Keratinocyte (primary cell): ENCODE results near the gene AMN. TPM values are rescaled to one million over a fixed set of nuclear protein-coding genes. Genes with fewer than 3 reads are reported as not detected.

Experiments
- DNase-seq: peaks from one replicate; pipeline ENCODE4 v3.0.0-alpha.2; 2011; ENCODE audit warnings: low read depth, missing footprints, low spot score
- FAIRE-seq: peaks from 2 replicates; lab custom pipeline; 2011; peaks lifted over from hg19 to GRCh38; lab: Jason Lieb, UNC
- H2AFZ ChIP-seq: 2 replicates; pipeline ENCODE4 v1.6.0; 2012; ENCODE audit warnings: low read length, control low read depth, inconsistent platforms; ENCODE audit not compliant: control insufficient read depth
- H3K27ac ChIP-seq: 2 replicates; pipeline ENCODE4 v1.5.1; 2011; ENCODE audit warnings: low read length; ENCODE audit not compliant: control insufficient read depth, insufficient read depth
- H3K27me3 ChIP-seq: 3 replicates; pipeline ENCODE4 v1.6.0; 2011; ENCODE audit warnings: low read length; ENCODE audit not compliant: control insufficient read depth, insufficient read depth; ENCODE audit errors: extremely low read depth
- H3K36me3 ChIP-seq, 2 experiments: 2 replicates in 1 of 2; 3 replicates in 1 of 2; pipeline ENCODE4 v1.5.1; 2011; ENCODE audit warnings: low read length in 2 of 2, mild to moderate bottlenecking in 1 of 2; ENCODE audit not compliant: control insufficient read depth in 2 of 2, insufficient read depth in 2 of 2; ENCODE audit errors: extremely low read depth in 1 of 2
- H3K4me1 ChIP-seq: 3 replicates; pipeline ENCODE4 v1.5.1; 2011; ENCODE audit warnings: low read length; ENCODE audit not compliant: control insufficient read depth, insufficient read depth; ENCODE audit errors: extremely low read depth
- H3K4me2 ChIP-seq: 3 replicates; pipeline ENCODE4 v1.6.0; 2011; ENCODE audit warnings: low read depth, low read length; ENCODE audit not compliant: control insufficient read depth, insufficient read depth; ENCODE audit errors: extremely low read depth
- H3K4me3 ChIP-seq, 3 experiments: fragments of 200-600 bp in 1 of 3; sonication (generic) in 1 of 3; 2 replicates in 2 of 3; 3 replicates in 1 of 3; pipeline ENCODE4 v1.5.1; 2011 to 2016; ENCODE audit warnings: low read length in 3 of 3, mild to moderate bottlenecking in 3 of 3, control low read depth in 2 of 3, inconsistent platforms in 1 of 3, low read depth in 1 of 3, mixed read lengths in 1 of 3, mixed run types in 1 of 3, moderate library complexity in 1 of 3; ENCODE audit not compliant: control insufficient read depth in 2 of 3, insufficient read depth in 2 of 3; ENCODE audit errors: extremely low read depth in 1 of 3
- H3K79me2 ChIP-seq: 2 replicates; pipeline ENCODE4 v1.6.0; 2012; ENCODE audit warnings: low read length; ENCODE audit not compliant: control insufficient read depth, insufficient read depth
- H3K9ac ChIP-seq: 3 replicates; pipeline ENCODE4 v1.6.0; 2011; ENCODE audit warnings: low read length; ENCODE audit not compliant: control insufficient read depth, insufficient read depth; ENCODE audit errors: extremely low read depth
- H3K9me1 ChIP-seq: 3 replicates; pipeline ENCODE4 v1.6.0; 2011; ENCODE audit warnings: low read length; ENCODE audit not compliant: control insufficient read depth, insufficient read depth; ENCODE audit errors: extremely low read depth
- H3K9me3 ChIP-seq: 2 replicates; pipeline ENCODE4 v1.5.1; 2012; ENCODE audit warnings: low read depth, low read length; ENCODE audit not compliant: control insufficient read depth
- H4K20me1 ChIP-seq: 3 replicates; pipeline ENCODE4 v1.6.0; 2011; ENCODE audit warnings: low read length; ENCODE audit not compliant: control insufficient read depth, insufficient read depth; ENCODE audit errors: extremely low read depth
- EZH2 ChIP-seq: IDR thresholded peaks from one replicate; pipeline ENCODE4 v1.6.1; 2012; ENCODE audit warnings: inconsistent platforms, mild to moderate bottlenecking, low read length, moderate library complexity
- dilution Hi-C: fragments of 300-500 bp; cut with MboI; formaldehyde crosslinking; loops from one replicate; pipeline ENCODE4 v1.7.0; 2020; ENCODE audit warnings: low sequenced_read_pairs; ENCODE audit not compliant: extremely low pct_ligation_motif_present
- polyA plus RNA-seq, 5 experiments: library from polyadenylated mRNA; depleted of rRNA in 3 of 5; stranded (reverse) in 3 of 5; stranded (forward) in 1 of 5; unstranded in 1 of 5; fragments of >200 nt; gene quantifications; 1 replicate in 1 of 5; 2 replicates in 3 of 5; 3 replicates in 1 of 5; pipeline versions ENCODE4 v1.2.1 to v1.2.3, GENCODE V29; 2011 to 2012; ENCODE audit warnings: missing spikeins in 2 of 5, low read depth in 1 of 5, low replicate concordance in 1 of 5
- TF ChIP-seq, protein P1 (sequence below), 3 experiments: IDR thresholded peaks in 1 of 3; conservative IDR thresholded peaks in 1 of 3; optimal IDR thresholded peaks in 1 of 3; 2 replicates in 2 of 3; 3 replicates in 1 of 3; pipeline versions ENCODE3 to v1.5.1; 2011; ENCODE audit warnings: low read length in 3 of 3, mild to moderate bottlenecking in 3 of 3, moderate library complexity in 2 of 3, control low read depth in 1 of 3, inconsistent platforms in 1 of 3; ENCODE audit not compliant: insufficient read depth in 2 of 3; ENCODE audit errors: extremely low read depth in 1 of 3

AMN gene
- polyA plus RNA-seq, 1 donor (not counting 4 experiments of a cell fraction or from before 2014, with no cell fraction given): 0.22 TPM

GRCh38 chr14:102975662-102976061 is 53.2 kb downstream of the AMN start:
- H3K36me3 ChIP-seq: peaks cover 41 to 49% of the 10 kb centered on the region in 2 experiments
- TF ChIP-seq, protein P1, sequence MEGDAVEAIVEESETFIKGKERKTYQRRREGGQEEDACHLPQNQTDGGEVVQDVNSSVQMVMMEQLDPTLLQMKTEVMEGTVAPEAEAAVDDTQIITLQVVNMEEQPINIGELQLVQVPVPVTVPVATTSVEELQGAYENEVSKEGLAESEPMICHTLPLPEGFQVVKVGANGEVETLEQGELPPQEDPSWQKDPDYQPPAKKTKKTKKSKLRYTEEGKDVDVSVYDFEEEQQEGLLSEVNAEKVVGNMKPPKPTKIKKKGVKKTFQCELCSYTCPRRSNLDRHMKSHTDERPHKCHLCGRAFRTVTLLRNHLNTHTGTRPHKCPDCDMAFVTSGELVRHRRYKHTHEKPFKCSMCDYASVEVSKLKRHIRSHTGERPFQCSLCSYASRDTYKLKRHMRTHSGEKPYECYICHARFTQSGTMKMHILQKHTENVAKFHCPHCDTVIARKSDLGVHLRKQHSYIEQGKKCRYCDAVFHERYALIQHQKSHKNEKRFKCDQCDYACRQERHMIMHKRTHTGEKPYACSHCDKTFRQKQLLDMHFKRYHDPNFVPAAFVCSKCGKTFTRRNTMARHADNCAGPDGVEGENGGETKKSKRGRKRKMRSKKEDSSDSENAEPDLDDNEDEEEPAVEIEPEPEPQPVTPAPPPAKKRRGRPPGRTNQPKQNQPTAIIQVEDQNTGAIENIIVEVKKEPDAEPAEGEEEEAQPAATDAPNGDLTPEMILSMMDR (optimal IDR thresholded peaks at IDR 0.05 in 1 of 3, IDR thresholded peaks at IDR 0.05 in 1 of 3, conservative IDR thresholded peaks at IDR 0.05 in 1 of 3; ENCODE audit: extremely low read depth in 1 of 3, insufficient read depth in 2 of 3, low read length in 3 of 3): no peak
- no peak for TF ChIP-seq EZH2

GRCh38 chr14:102977475-102977874 is 55.0 kb downstream of the AMN start:
- H3K79me2 ChIP-seq: no peaks in the 10 kb centered on the region
- no peak for DNase-seq
- H3K36me3 ChIP-seq: peaks cover 45% of the 10 kb centered on the region in 2 experiments
- H3K4me1 ChIP-seq: no peaks in the 10 kb centered on the region
- no peak overlapping the region for H3K4me2 ChIP-seq
- no peak for FAIRE-seq
- H3K27me3 ChIP-seq: no peaks in the 10 kb centered on the region
- H3K9me1 ChIP-seq: no peaks in the 10 kb centered on the region
- no peak overlapping the region for H3K9ac ChIP-seq
- H2AFZ ChIP-seq: no peak overlapping the region
- TF ChIP-seq, protein P1 (optimal IDR thresholded peaks at IDR 0.05 in 1 of 3, IDR thresholded peaks at IDR 0.05 in 1 of 3, conservative IDR thresholded peaks at IDR 0.05 in 1 of 3; ENCODE audit: extremely low read depth in 1 of 3, insufficient read depth in 2 of 3, low read length in 3 of 3): no peak
- no peak for TF ChIP-seq EZH2
- H3K27ac ChIP-seq: no peak overlapping the region
- no peak overlapping the region for H3K4me3 ChIP-seq
- dilution Hi-C loops: no loop called here
- no peaks in the 10 kb centered on the region for H4K20me1 ChIP-seq
- H3K9me3 ChIP-seq: no peaks in the 10 kb centered on the region

More at GRCh38 chr14:102975662-102976061, 53.2 kb downstream of the AMN start:
- H3K79me2 ChIP-seq: no peaks in the 10 kb centered on the region
- no peak overlapping the region for H3K4me2 ChIP-seq
- no peak overlapping the region for H3K27ac ChIP-seq
- no peak overlapping the region for H2AFZ ChIP-seq
- FAIRE-seq (no peak), DNase-seq (no peak)
- no peak overlapping the region for H3K9ac ChIP-seq
- dilution Hi-C loops: no loop called here
- no peaks in the 10 kb centered on the region for H3K4me1 ChIP-seq
- H3K4me3 ChIP-seq: no peak overlapping the region
- H3K27me3 ChIP-seq: no peaks in the 10 kb centered on the region
- no peaks in the 10 kb centered on the region for H4K20me1 ChIP-seq
- no peaks in the 10 kb centered on the region for H3K9me3 ChIP-seq
- no peaks in the 10 kb centered on the region for H3K9me1 ChIP-seq
